Measurements from ENCODE around the gene KAT2B.

- no peak for TF ChIP-seq CTCF (IDR thresholded peaks at IDR 0.05 in 4 of 5, conservative IDR thresholded peaks at IDR 0.05 in 1 of 5)
- no peak for TF ChIP-seq POLR2A (IDR thresholded peaks at IDR 0.05)
Measured at GRCh38 chr3:20185331-20185678, 145.1 kb downstream of the KAT2B start.
